Stomach (tissue), 9 donors: ENCODE results near the gene XYLT1. TPM values are rescaled to one million over a fixed set of nuclear protein-coding genes. Genes with fewer than 3 reads are reported as not detected.

Source experiments
- DNase-seq, 2 donors: peaks; one replicate each; pipeline versions ENCODE4 v3.0.0 to v3.0.0-alpha.2; 2013 to 2019
- H3K27ac ChIP-seq, 5 donors: fragments of 200-600 bp in 4 of 5; sonication (generic) in 4 of 5; one replicate each; pipeline ENCODE4 v1.5.1; 2013 to 2019; ENCODE audit warnings: mild to moderate bottlenecking in 1 of 5, moderate library complexity in 1 of 5
- H3K27me3 ChIP-seq, 3 donors: fragments of 200-600 bp; sonication (generic); one replicate each; pipeline ENCODE4 v1.5.1; 2017 to 2019; ENCODE audit warnings: mixed run types in 1 of 3
- H3K36me3 ChIP-seq, 4 donors: fragments of 200-600 bp; sonication (generic); 1 replicate in 3 of 4; 2 replicates in 1 of 4; pipeline ENCODE4 v1.5.1; 2016 to 2019
- H3K4me1 ChIP-seq, 4 donors: fragments of 200-600 bp; sonication (generic); one replicate each; pipeline ENCODE4 v1.5.1; 2016 to 2019
- H3K4me3 ChIP-seq, 4 donors: fragments of 200-600 bp; sonication (generic) in 3 of 4; one replicate each; pipeline ENCODE4 v1.5.1; 2016 to 2019; ENCODE audit warnings: mild to moderate bottlenecking in 1 of 4
- H3K9me3 ChIP-seq, 4 donors: fragments of 200-600 bp; sonication (generic); one replicate each; pipeline ENCODE4 v1.5.1; 2016 to 2019
- EP300 ChIP-seq: sonication (generic); formaldehyde crosslinking; IDR thresholded peaks from one replicate; pipeline ENCODE4 v1.6.1; 2017; ENCODE audit warnings: antibody characterized with exemption
- POLR2A ChIP-seq, 4 donors: fragments of 450-650 bp; IDR thresholded peaks; one replicate each; pipeline ENCODE4 v1.6.1; 2016; ENCODE audit warnings: antibody characterized with exemption in 4 of 4, control low read depth in 2 of 4, mild to moderate bottlenecking in 1 of 4, moderate library complexity in 1 of 4
- POLR2AphosphoS5 ChIP-seq, 3 donors: sonication (generic); formaldehyde crosslinking; IDR thresholded peaks; one replicate each; pipeline ENCODE4 v1.6.1; 2016; ENCODE audit warnings: antibody characterized with exemption in 3 of 3
- WGBS, 5 donors: extraction: QIAGEN DNeasy Blood & Tissue Kit in 3 of 5; methylation state at CpG; one replicate each; pipeline versions ENCODE4 v1.1.5 to v1.1.7; 2013 to 2018; 5-methylcytosine and 5-hydroxymethylcytosine counted together
- intact Hi-C: fragments of 100-400 bp; cut with DNase I; formaldehyde crosslinking; loops from one replicate; pipeline ENCODE4 v1.15.1; 2023; ENCODE audit warnings: low total_unique reads
- polyA plus RNA-seq, 3 donors: library from polyadenylated mRNA; stranded (reverse); fragments of 200-250 nt; gene quantifications; one replicate each; pipeline ENCODE4 v1.2.3, GENCODE V29; 2013
- total RNA-seq, 5 donors: library from RNA; depleted of rRNA; stranded (reverse); fragments of >200 nt; gene quantifications; one replicate each; pipeline versions ENCODE4 v1.1.0 to v1.2.3, GENCODE V29; 2014 to 2016
- TF ChIP-seq, protein P1 (sequence below), 7 experiments: fragments of 450-650 bp in 4 of 7; fragments of 200-600 bp in 3 of 7; sonication (generic) in 3 of 7; IDR thresholded peaks; one replicate each; pipeline ENCODE4 v1.5.1; 2016 to 2019; ENCODE audit warnings: antibody characterized with exemption in 7 of 7, control low read depth in 2 of 7, mild to moderate bottlenecking in 1 of 7
- donor health status: healthy with polysubstance abuse.
- donor health status: Bipolar disorder and iron deficiency.
- donor health status: healthy.

Gene XYLT1
- total and polyA plus RNA-seq, 8 donors, result 0.87 to 59.5 (median 9.5) TPM

DNA sequence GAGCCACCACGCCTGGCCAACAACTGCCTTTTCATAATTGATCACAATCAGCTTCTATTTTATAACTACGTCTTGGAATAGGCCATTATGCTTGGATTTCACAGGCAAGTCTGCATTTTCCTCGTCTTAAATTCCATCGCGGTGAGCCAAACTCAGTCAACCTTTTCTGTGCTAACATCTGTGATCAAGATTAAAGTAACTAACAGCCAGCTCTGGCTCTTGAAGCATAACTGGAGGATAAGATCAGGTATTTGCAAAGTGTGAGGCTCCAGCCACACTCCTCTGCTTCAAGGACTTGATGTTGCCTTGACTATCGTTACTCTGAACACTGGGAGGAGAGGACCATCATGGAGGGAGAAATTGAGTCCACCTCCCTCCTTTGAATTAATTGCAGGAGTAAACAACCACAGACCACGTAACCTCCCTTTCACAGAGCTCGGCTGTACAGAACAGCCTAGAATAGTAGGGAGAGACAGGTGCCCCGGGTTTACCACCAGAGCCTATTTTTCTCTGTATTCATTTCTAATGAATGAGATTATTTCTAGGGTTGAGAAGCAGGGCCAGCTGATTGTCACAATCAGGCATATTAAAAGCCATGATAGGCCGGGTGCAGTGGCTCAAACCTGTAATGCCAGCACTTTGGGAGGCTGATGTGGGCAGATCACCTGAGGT is 143.0 kb downstream of the XYLT1 start:
- H3K9me3 ChIP-seq, result no peaks in the 10 kb centered on the region
- H3K27me3 ChIP-seq, result no peaks in the 10 kb centered on the region
- no peak overlapping the region for H3K4me3 ChIP-seq
- peaks cover 0 to 46% (median 22%) of the 10 kb centered on the region in 4 donors for H3K4me1 ChIP-seq
- WGBS, 5 donors, result 87 to 93% (median 90%) methylated on average over 10 of the region's 10 CpGs
- no peak for DNase-seq
- TF ChIP-seq POLR2AphosphoS5 (IDR thresholded peaks at IDR 0.05) (no peak), POLR2A (IDR thresholded peaks at IDR 0.05) (no peak), EP300 (no peak)
- TF ChIP-seq, protein P1, sequence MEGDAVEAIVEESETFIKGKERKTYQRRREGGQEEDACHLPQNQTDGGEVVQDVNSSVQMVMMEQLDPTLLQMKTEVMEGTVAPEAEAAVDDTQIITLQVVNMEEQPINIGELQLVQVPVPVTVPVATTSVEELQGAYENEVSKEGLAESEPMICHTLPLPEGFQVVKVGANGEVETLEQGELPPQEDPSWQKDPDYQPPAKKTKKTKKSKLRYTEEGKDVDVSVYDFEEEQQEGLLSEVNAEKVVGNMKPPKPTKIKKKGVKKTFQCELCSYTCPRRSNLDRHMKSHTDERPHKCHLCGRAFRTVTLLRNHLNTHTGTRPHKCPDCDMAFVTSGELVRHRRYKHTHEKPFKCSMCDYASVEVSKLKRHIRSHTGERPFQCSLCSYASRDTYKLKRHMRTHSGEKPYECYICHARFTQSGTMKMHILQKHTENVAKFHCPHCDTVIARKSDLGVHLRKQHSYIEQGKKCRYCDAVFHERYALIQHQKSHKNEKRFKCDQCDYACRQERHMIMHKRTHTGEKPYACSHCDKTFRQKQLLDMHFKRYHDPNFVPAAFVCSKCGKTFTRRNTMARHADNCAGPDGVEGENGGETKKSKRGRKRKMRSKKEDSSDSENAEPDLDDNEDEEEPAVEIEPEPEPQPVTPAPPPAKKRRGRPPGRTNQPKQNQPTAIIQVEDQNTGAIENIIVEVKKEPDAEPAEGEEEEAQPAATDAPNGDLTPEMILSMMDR (IDR thresholded peaks at IDR 0.05), result no peak
- intact Hi-C loops, result no loop called here
- no peaks in the 10 kb centered on the region for H3K36me3 ChIP-seq
- H3K27ac ChIP-seq, result peak overlapping the region in 3 of 5 donors; percentile 26 to 70 (median 34)

DNA sequence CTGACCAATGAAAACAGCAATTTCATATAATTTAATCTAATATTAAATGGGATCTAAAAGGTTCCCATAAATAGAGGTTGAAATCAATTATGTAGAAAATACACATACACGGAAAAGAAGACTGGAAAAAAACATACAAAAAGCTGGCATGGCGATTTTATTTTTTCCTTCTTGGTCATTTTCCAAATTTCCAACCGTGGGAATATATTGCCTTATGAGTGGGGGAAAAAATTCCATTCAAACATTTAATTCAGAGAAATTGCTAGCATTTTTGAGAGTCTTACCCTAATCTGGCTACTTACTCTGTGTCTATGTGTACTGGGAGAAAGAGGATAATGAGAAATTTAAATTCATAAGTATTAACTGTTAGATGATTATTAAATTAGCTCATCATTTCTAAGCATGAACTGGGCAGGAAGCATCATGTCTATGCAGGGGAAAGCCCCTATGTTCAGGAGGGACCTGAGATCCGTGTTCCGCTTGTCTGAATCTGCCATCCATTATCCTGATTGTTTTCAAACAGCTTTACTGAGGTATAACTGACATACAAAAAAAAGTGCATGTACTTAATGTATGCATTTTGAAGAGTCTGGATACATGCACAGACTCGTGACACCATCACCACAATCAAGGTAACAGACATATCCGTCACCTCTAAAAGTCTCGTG is 145.2 kb downstream of the XYLT1 start:
- Histone ChIP-seq H3K9me3 (no peaks in the 10 kb centered on the region), H3K36me3 (no peaks in the 10 kb centered on the region), H3K27me3 (no peaks in the 10 kb centered on the region), H3K27ac (no peak overlapping the region), H3K4me1 (peaks cover 0 to 38% (median 25%) of the 10 kb centered on the region in 4 donors), H3K4me3 (no peak overlapping the region)
- TF ChIP-seq POLR2A (IDR thresholded peaks at IDR 0.05) (no peak), POLR2AphosphoS5 (IDR thresholded peaks at IDR 0.05) (no peak), EP300 (no peak)
- TF ChIP-seq, protein P1 (IDR thresholded peaks at IDR 0.05), result no peak
- DNase-seq, result no peak
- intact Hi-C loops, result no loop called here
- 74 to 88% (median 85%) methylated on average over 8 of the region's 8 CpGs for WGBS, 5 donors

DNA sequence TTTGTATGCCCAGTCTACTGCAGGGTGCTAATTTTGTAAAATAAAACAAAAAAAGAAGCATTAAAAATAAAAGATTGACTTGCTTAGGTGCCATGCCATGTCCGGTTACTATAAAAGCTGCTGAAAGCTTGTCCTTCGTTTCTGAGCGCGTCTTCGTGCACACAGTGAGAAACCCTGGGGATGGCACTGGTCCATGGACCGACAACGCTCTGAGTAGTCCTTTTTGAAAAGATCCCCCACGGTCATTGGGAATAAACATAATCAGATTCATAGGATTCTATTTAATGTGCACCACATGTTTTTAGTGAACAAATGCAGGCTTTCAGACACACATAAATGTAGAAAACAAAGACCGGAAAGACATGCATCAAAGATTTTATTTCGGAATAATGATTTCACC is 146.3 kb downstream of the XYLT1 start:
- DNase-seq, result no peak
- Histone ChIP-seq H3K27ac (no peak overlapping the region), H3K36me3 (no peaks in the 10 kb centered on the region), H3K9me3 (no peaks in the 10 kb centered on the region), H3K27me3 (no peaks in the 10 kb centered on the region), H3K4me1 (peaks cover 0 to 28% (median 16%) of the 10 kb centered on the region in 4 donors), H3K4me3 (no peak overlapping the region)
- TF ChIP-seq, protein P1 (IDR thresholded peaks at IDR 0.05), result no peak
- TF ChIP-seq EP300 (no peak), POLR2A (IDR thresholded peaks at IDR 0.05) (no peak), POLR2AphosphoS5 (IDR thresholded peaks at IDR 0.05) (no peak)
- WGBS, 5 donors, result 87 to 94% (median 87%) methylated on average over 10 of the region's 10 CpGs
- intact Hi-C loops, result no loop called here

DNA sequence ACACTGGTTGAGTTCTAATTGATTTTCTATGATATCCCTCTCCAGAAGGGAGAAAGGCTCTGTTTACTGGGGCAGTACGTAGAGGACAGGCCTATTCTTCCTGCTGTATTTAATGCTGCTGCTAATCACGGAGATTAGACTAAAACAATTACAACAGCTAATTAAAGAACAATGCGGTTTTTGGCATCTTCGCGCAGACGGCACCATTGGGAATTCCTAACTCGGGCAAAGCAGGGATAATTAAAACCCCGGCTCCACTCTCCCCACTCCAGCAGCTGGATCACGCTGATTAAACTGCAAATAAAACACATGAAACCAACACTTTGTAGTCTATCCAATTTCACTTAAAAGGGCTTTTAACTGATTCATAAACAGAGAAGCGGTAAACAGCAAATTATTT is 147.6 kb downstream of the XYLT1 start:
- H3K4me3 ChIP-seq, result no peak overlapping the region
- H3K27ac ChIP-seq, result peak overlapping the region in 1 of 5 donors; percentile 6
- no peak for DNase-seq
- H3K36me3 ChIP-seq, result no peaks in the 10 kb centered on the region
- no peaks in the 10 kb centered on the region for H3K9me3 ChIP-seq
- no peaks in the 10 kb centered on the region for H3K27me3 ChIP-seq
- TF ChIP-seq EP300 (no peak), POLR2A (IDR thresholded peaks at IDR 0.05) (no peak), POLR2AphosphoS5 (IDR thresholded peaks at IDR 0.05) (no peak)
- TF ChIP-seq, protein P1 (IDR thresholded peaks at IDR 0.05), result no peak
- peaks cover 2 to 23% (median 11%) of the 10 kb centered on the region in 4 donors for H3K4me1 ChIP-seq
- intact Hi-C loops, result no loop called here
- WGBS, 5 donors, result 66 to 85% (median 75%) methylated on average over 10 of the region's 10 CpGs
